Stimulated activated CD8-positive, alpha-beta memory T cell treated with anti-CD3 and anti-CD28 coated beads, Interleukin-4, amount 100 ng/mL, for 4 hours (primary cell): ENCODE results near the gene TP53TG3.
"Not testable (repeated sequence)": the region's sequence is repeated elsewhere in the genome, so short reads cannot be mapped to it uniquely, and the experiment has no call there.

Experiments
- DNase-seq, 2 donors: peaks; one replicate each; pipeline ENCODE4 v3.0.0-alpha.2; 2020; ENCODE audit warnings: low read depth in 2 of 2, low spot score in 1 of 2

The TP53TG3 gene

DNA sequence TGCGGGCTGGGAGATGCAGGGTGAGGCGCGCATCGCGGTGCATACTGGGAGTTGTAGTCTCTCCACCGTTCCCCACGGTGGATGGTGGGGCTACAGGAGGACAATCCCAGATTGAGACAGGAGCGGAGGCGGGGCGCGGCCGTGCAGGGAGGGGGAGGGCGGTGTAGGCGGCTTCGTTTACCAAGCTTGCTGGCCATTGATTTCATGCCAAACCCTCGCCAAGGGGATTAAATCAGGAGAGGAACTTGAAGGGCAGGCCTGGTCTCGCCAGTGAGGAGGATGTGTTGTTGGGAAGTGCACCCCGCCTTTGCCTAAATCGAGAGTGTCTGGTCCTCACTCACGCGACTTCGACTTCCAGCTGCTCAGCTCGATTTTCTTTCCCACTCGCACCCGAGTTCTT, at the start of gene TP53TG3:
Gene TP53TG3, minus strand, starts transcription at position 101 of the 400 bp plus-strand sequence. Its CDS starts 68 bp downstream, at position 33.
- not testable (repeated sequence) for DNase-seq

GRCh38 chr16:32650876-32651275, 25.1 kb downstream of the TP53TG3 start:
- not testable (repeated sequence) for DNase-seq

- DNase-seq = not testable (repeated sequence)
Measured at GRCh38 chr16:32647562-32647961, 28.4 kb downstream of the TP53TG3 start.

GRCh38 chr16:32646780-32647179, 29.2 kb downstream of the TP53TG3 start:
- not testable (repeated sequence) for DNase-seq

- not testable (repeated sequence) for DNase-seq
Measured at GRCh38 chr16:32646177-32646576, 29.8 kb downstream of the TP53TG3 start.

DNA sequence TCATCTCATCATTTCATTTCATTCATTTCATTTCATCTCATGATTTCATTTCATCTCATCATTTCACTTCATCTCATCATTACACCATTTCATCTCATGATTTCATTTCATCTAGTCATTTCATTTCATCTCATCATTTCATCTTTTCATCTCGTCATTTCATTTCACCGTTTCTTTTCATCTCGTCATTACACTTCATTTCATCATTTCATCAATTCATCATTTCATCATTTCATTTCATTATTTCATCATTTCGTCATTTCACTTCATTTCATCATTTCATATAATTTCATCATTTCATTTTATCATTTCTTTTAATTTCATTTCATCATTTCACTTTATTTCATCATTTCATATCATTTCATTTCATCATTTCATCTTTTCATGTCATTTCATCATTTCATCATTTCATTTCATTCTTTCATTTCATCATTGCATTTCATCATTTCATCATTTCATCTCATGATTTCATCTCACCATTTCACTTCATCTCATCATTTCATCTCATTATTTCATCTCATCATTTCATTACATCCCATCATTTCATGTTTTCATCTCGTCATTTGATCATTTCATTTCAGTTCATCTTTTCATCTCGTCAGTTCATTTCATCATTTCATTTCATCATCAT, 30.6 kb downstream of the TP53TG3 start:
- not testable (repeated sequence) for DNase-seq

DNA sequence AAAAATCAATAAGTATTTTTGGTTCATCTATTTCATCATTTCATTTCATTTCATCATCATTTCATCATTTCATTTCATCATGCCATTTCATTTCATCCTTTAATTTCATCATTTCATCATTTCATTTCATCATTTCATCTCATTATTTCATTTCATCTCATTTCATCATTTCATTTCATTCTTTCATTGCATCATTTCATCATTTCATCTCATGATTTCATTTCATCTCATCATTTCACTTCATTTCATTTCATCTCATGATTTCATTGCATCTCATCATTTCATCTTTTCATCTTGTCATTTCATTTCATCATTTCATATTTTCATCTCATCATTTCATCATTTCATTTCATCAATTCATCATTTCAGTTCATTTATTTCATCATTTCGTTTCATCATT, 31.2 kb downstream of the TP53TG3 start:
- DNase-seq = not testable (repeated sequence)

DNA sequence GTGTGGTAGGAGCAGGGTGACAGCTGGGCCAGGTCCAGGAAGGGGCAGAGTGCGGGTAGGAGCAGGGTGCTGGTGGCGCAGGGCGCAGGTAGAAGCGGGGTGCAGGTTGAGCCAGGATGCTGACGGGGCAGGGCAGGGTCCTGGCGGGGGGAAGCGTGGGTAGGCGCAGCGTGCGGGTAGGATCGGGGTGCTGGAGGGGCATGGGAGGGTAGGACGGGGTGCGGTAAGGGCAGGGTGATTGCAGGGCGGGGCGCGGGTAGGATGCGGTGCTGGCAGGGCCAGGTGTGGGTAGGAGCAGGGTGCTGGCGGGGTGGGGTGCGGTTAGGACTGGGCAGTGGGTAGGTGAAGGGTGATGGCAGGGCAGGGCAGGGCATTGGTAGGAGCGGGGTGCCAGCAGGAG, 38.4 kb downstream of the TP53TG3 start:
- not testable (repeated sequence) for DNase-seq

DNA sequence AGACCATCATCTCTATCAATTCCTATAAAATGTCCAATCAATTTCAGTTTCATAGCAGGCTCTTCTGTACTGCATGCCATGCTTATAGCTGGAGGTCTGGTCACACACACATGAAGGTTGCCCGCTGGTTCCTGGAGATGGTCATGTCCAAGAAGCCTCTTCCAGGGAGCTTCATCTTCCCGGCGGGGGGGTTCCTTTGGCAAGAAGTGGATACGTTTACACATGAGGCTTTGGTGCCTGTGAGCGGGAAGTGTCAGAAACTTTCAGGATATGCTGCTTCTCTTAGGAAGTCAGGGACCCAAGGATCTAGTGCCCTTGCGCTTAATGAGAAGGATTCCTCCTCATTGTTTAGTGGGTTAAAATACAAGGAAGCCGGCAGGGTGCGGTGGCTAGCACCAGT, 43.9 kb downstream of the TP53TG3 start:
- DNase-seq = not testable (repeated sequence)
